Ishikawa (cell line): ENCODE measurements around the gene LCE2C.

ENCODE experiments used
- CEBPB ChIP-seq: IDR thresholded peaks from 2 replicates; pipeline ENCODE4 v1.6.1; 2012
- CREB1 ChIP-seq: IDR thresholded peaks from 2 replicates; pipeline ENCODE4 v1.6.1; 2012; ENCODE audit warnings: low read depth
- EGR1 ChIP-seq: IDR thresholded peaks from 2 replicates; pipeline ENCODE4 v1.6.1; 2012
- EP300 ChIP-seq: IDR thresholded peaks from 2 replicates; pipeline ENCODE4 v1.6.1; 2012; ENCODE audit warnings: borderline replicate concordance
- FOXM1 ChIP-seq: IDR thresholded peaks from 2 replicates; pipeline ENCODE4 v1.6.1; 2012; ENCODE audit warnings: low read depth, borderline replicate concordance
- MAX ChIP-seq: IDR thresholded peaks from 2 replicates; pipeline ENCODE4 v1.6.1; 2012
- NFIC ChIP-seq: IDR thresholded peaks from 2 replicates; pipeline ENCODE4 v1.6.1; 2012
- RAD21 ChIP-seq: IDR thresholded peaks from 2 replicates; pipeline ENCODE4 v1.6.1; 2012; ENCODE audit warnings: low read depth
- REST ChIP-seq: IDR thresholded peaks from 2 replicates; pipeline ENCODE4 v1.6.1; 2012; ENCODE audit warnings: low read depth, mild to moderate bottlenecking
- TAF1 ChIP-seq: IDR thresholded peaks from 2 replicates; pipeline ENCODE4 v1.6.1; 2012; ENCODE audit warnings: low read depth, mild to moderate bottlenecking
- TCF12 ChIP-seq: IDR thresholded peaks from 2 replicates; pipeline ENCODE4 v1.6.1; 2012; ENCODE audit warnings: low read depth
- TEAD4 ChIP-seq: IDR thresholded peaks from 2 replicates; pipeline ENCODE4 v1.6.1; 2012
- USF1 ChIP-seq: IDR thresholded peaks from 2 replicates; pipeline ENCODE4 v1.6.1; 2012
- YY1 ChIP-seq: IDR thresholded peaks from 2 replicates; pipeline ENCODE4 v1.6.1; 2012; ENCODE audit warnings: low read depth
- ZBTB7A ChIP-seq: IDR thresholded peaks from 2 replicates; pipeline ENCODE4 v1.6.1; 2012; ENCODE audit warnings: low read depth

LCE2C gene

GRCh38 chr1:152667648-152668047 is 7.4 kb upstream of the LCE2C start:
- TF ChIP-seq TAF1 (no peak), FOXM1 (no peak), REST (no peak), TEAD4 (no peak), CREB1 (no peak), EP300 (no peak), ZBTB7A (no peak), TCF12 (no peak), YY1 (no peak), NFIC (no peak), USF1 (no peak), CEBPB (no peak), RAD21 (no peak), MAX (no peak), EGR1 (no peak)

GRCh38 chr1:152673016-152673415 is 2.1 kb upstream of the LCE2C start:
- TF ChIP-seq MAX: no peak
- no peak for TF ChIP-seq REST
- no peak for TF ChIP-seq EGR1
- TF ChIP-seq TAF1: no peak
- TF ChIP-seq FOXM1: no peak

- TF ChIP-seq FOXM1: no peak
- no peak for TF ChIP-seq EGR1
- TF ChIP-seq USF1: no peak
- TF ChIP-seq TEAD4: no peak
- TF ChIP-seq RAD21: no peak
- no peak for TF ChIP-seq NFIC
- TF ChIP-seq ZBTB7A: no peak
- no peak for TF ChIP-seq REST
- TF ChIP-seq YY1: no peak
- no peak for TF ChIP-seq CREB1
- no peak for TF ChIP-seq MAX
- no peak for TF ChIP-seq EP300
- TF ChIP-seq TAF1: no peak
- no peak for TF ChIP-seq TCF12
- no peak for TF ChIP-seq CEBPB
Measured at GRCh38 chr1:152679459-152679858, 4.4 kb downstream of the LCE2C start.

GRCh38 chr1:152681616-152682015 is 6.5 kb downstream of the LCE2C start:
- TF ChIP-seq MAX (no peak), RAD21 (no peak), TAF1 (no peak), TEAD4 (no peak), TCF12 (no peak), CEBPB (no peak), REST (no peak), NFIC (no peak), ZBTB7A (no peak), EP300 (no peak), YY1 (no peak), FOXM1 (no peak), EGR1 (no peak), USF1 (no peak), CREB1 (no peak)
